ENCODE measurements around the gene B9D1. TPM values are rescaled to one million over a fixed set of nuclear protein-coding genes. Genes with fewer than 3 reads are reported as not detected.

Gene B9D1
- total and polyA plus RNA-seq, 4 donors: 23.5 to 47.9 (median 26.0) TPM

- no peak for TF ChIP-seq CTCF (IDR thresholded peaks at IDR 0.05; ENCODE audit: control extremely low read depth, extremely low read depth)
- Histone ChIP-seq H3K27ac (ENCODE audit: low read depth in 1 of 2, low read length in 1 of 2) (peak overlapping the region in 1 of 2 donors; percentile 38), H3K27me3 (ENCODE audit: control insufficient read depth in 3 of 3, insufficient read depth in 3 of 3, low read length in 2 of 3) (no peaks in the 10 kb centered on the region), H3K4me3 (no peak overlapping the region), H3K36me3 (ENCODE audit: control insufficient read depth in 4 of 4, insufficient read depth in 4 of 4, low read length in 4 of 4) (peaks cover 0 to 23% (median 18%) of the 10 kb centered on the region in 4 donors), H3K9ac (ENCODE audit: insufficient read depth in 1 of 2, low read length in 2 of 2) (no peak overlapping the region), H3K4me1 (ENCODE audit: control insufficient read depth in 5 of 5, insufficient read depth in 5 of 5, low read length in 5 of 5) (peaks cover 0 to 11% (median 0%) of the 10 kb centered on the region in 5 donors), H3K9me3 (ENCODE audit: control insufficient read depth in 4 of 4, insufficient read depth in 3 of 4, low read length in 3 of 4) (no peaks in the 10 kb centered on the region)
- ATAC-seq (ENCODE audit: insufficient read depth, low FRiP score) (no peak), DNase-seq (no peak)
- 88% methylated on average over 3 of the region's 3 CpGs for WGBS, 2 donors
These were observed 45.7 kb downstream of the B9D1 start for GRCh38 chr17:19316761-19317358.

- 96% methylated on average over 4 of the region's 4 CpGs for WGBS, 2 donors
These were observed 47.4 kb downstream of the B9D1 start for GRCh38 chr17:19315104-19315503.

GRCh38 chr17:19313746-19314651 is 48.5 kb downstream of the B9D1 start:
- TF ChIP-seq CTCF (IDR thresholded peaks at IDR 0.05; ENCODE audit: control extremely low read depth, extremely low read depth): no peak
- ATAC-seq (ENCODE audit: insufficient read depth, low FRiP score) (no peak), DNase-seq (no peak)
- H3K9me3 ChIP-seq (ENCODE audit: control insufficient read depth in 4 of 4, insufficient read depth in 3 of 4, low read length in 3 of 4): no peaks in the 10 kb centered on the region
- 82 to 83% methylated on average over 12 of the region's 12 CpGs for WGBS, 2 donors
- H3K4me3 ChIP-seq: no peak overlapping the region
- no peaks in the 10 kb centered on the region for H3K27me3 ChIP-seq (ENCODE audit: control insufficient read depth in 3 of 3, insufficient read depth in 3 of 3, low read length in 2 of 3)
- H3K36me3 ChIP-seq (ENCODE audit: control insufficient read depth in 4 of 4, insufficient read depth in 4 of 4, low read length in 4 of 4): peaks cover 0 to 31% (median 26%) of the 10 kb centered on the region in 4 donors
- H3K4me1 ChIP-seq (ENCODE audit: control insufficient read depth in 5 of 5, insufficient read depth in 5 of 5, low read length in 5 of 5): peaks cover 0 to 11% (median 0%) of the 10 kb centered on the region in 5 donors
- no peak overlapping the region for H3K9ac ChIP-seq (ENCODE audit: insufficient read depth in 1 of 2, low read length in 2 of 2)
- H3K27ac ChIP-seq (ENCODE audit: low read depth in 1 of 2, low read length in 1 of 2): peak overlapping the region in 1 of 2 donors; percentile 57

More at GRCh38 chr17:19315104-19315503, 47.4 kb downstream of the B9D1 start:
- TF ChIP-seq CTCF (IDR thresholded peaks at IDR 0.05; ENCODE audit: control extremely low read depth, extremely low read depth): no peak
- Histone ChIP-seq H3K36me3 (ENCODE audit: control insufficient read depth in 4 of 4, insufficient read depth in 4 of 4, low read length in 4 of 4) (peaks cover 0 to 28% (median 23%) of the 10 kb centered on the region in 4 donors), H3K27me3 (ENCODE audit: control insufficient read depth in 3 of 3, insufficient read depth in 3 of 3, low read length in 2 of 3) (no peaks in the 10 kb centered on the region), H3K4me1 (ENCODE audit: control insufficient read depth in 5 of 5, insufficient read depth in 5 of 5, low read length in 5 of 5) (peaks cover 0 to 11% (median 0%) of the 10 kb centered on the region in 5 donors), H3K9me3 (ENCODE audit: control insufficient read depth in 4 of 4, insufficient read depth in 3 of 4, low read length in 3 of 4) (no peaks in the 10 kb centered on the region), H3K9ac (ENCODE audit: insufficient read depth in 1 of 2, low read length in 2 of 2) (no peak overlapping the region), H3K27ac (ENCODE audit: low read depth in 1 of 2, low read length in 1 of 2) (no peak overlapping the region), H3K4me3 (no peak overlapping the region)
- ATAC-seq (ENCODE audit: insufficient read depth, low FRiP score) (no peak), DNase-seq (no peak)
